Measurements from ENCODE around the gene ZCCHC4. TPM values are rescaled to one million over a fixed set of nuclear protein-coding genes. Genes with fewer than 3 reads are reported as not detected.

Gene ZCCHC4
- polyA plus RNA-seq, 1 of the 3 experiments (the other 2 are of a cell fraction), result 4.8 TPM

DNA sequence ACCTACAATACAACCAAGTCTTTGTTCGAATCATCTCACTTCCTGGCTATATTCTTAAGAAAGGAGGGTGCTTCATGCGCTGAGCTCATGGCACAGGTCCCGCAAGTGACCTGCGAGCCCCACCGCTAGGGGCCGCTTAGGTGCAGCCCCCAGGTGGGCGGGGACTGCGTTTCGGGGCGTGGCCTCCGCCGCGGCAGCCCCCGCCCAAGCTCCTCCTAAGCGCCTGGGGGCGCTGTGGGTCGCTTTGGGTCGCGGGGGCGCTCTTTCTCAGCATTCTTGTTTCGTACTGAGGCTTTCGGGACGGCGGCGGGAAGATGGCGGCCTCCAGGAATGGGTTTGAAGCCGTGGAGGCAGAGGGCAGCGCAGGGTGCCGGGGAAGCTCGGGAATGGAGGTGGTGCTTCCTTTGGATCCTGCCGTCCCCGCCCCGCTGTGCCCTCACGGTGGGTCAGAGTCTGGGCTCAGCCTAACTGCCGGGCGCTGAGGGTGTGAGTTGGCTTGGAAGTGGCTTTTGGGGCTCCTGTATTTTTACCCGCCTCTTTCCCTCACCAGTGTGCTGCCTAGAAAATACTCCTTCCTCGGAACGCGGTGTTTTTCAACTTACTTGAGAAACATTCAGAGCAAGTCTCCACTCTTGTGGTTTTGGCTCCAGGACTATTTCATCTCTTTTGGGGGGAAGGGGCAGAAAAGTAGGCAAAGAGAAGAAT, at the start of gene ZCCHC4 (continued):
- TF ChIP-seq NRF1 (IDR thresholded peaks at IDR 0.05; ENCODE audit: low read depth, low read length), result no peak
- peak; percentile 99 for TF ChIP-seq YY1 (IDR thresholded peaks at IDR 0.05; ENCODE audit: low read depth)
- TF ChIP-seq, protein P1, sequence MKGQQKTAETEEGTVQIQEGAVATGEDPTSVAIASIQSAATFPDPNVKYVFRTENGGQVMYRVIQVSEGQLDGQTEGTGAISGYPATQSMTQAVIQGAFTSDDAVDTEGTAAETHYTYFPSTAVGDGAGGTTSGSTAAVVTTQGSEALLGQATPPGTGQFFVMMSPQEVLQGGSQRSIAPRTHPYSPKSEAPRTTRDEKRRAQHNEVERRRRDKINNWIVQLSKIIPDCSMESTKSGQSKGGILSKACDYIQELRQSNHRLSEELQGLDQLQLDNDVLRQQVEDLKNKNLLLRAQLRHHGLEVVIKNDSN (IDR thresholded peaks at IDR 0.05; ENCODE audit: borderline replicate concordance, low read depth), result peak; percentile 30; the same call in 1 of the 2 replicates
- peak; percentile 89 for TF ChIP-seq MXI1 (IDR thresholded peaks at IDR 0.05; ENCODE audit: low read depth, low read length)
- TF ChIP-seq GABPA (IDR thresholded peaks at IDR 0.05; ENCODE audit: low read depth), result peak; percentile 47; the same call in 1 of the 2 replicates
- TF ChIP-seq NFIC (IDR thresholded peaks at IDR 0.05; ENCODE audit: borderline replicate concordance), result peak; percentile 51
- TF ChIP-seq TEAD4 (IDR thresholded peaks at IDR 0.05; ENCODE audit: borderline replicate concordance, insufficient read depth), result peak; percentile 85
- TF ChIP-seq SMC3 (IDR thresholded peaks at IDR 0.05; ENCODE audit: low read depth, low read length), result peak; percentile 33; the same call in 1 of the 2 replicates
- TF ChIP-seq RAD21 (IDR thresholded peaks at IDR 0.05; ENCODE audit: low read length), result peak; percentile 25
- TF ChIP-seq, protein P2, sequence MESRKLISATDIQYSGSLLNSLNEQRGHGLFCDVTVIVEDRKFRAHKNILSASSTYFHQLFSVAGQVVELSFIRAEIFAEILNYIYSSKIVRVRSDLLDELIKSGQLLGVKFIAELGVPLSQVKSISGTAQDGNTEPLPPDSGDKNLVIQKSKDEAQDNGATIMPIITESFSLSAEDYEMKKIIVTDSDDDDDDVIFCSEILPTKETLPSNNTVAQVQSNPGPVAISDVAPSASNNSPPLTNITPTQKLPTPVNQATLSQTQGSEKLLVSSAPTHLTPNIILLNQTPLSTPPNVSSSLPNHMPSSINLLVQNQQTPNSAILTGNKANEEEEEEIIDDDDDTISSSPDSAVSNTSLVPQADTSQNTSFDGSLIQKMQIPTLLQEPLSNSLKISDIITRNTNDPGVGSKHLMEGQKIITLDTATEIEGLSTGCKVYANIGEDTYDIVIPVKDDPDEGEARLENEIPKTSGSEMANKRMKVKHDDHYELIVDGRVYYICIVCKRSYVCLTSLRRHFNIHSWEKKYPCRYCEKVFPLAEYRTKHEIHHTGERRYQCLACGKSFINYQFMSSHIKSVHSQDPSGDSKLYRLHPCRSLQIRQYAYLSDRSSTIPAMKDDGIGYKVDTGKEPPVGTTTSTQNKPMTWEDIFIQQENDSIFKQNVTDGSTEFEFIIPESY (IDR thresholded peaks at IDR 0.05; ENCODE audit: borderline replicate concordance, low read depth), result peak; percentile 86; the same call in 1 of the 2 replicates

DNA sequence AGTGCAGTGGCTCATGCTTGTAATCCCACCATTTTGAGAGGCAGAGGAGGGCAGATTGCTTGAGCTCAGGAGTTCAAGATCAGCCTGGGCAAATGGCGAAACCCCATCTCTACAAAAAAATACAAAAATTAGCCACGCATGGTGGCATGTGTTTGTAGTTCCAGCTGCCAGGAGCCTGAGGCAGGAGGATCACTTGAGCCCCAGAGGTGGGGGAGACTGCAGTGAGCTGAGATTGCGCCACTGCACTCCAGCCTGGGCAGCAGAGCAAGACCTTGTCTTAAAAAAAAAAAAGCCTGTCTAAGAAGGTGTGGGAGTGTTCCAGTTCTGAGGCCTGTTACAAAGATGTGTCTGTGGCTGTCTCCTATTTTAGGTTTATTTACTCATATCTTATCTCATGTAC, 40.7 kb upstream of the ZCCHC4 start:
- Histone ChIP-seq H3K79me2 (ENCODE audit: insufficient read depth) (no peaks in the 10 kb centered on the region), H3K4me3 (ENCODE audit: low read depth in 2 of 2, low read length in 1 of 2) (no peak overlapping the region), H3K9ac (no peak overlapping the region), H3F3A (replicated peaks; ENCODE audit: insufficient read depth) (no peaks in the 10 kb centered on the region), H3K27me3 (ENCODE audit: insufficient read depth) (no peaks in the 10 kb centered on the region), H3K27ac (ENCODE audit: low read depth in 2 of 2, low read length in 1 of 2) (no peak overlapping the region), H3K4me1 (ENCODE audit: control insufficient read depth in 1 of 2, insufficient read depth in 2 of 2, low read depth in 1 of 2, low read length in 1 of 2) (no peaks in the 10 kb centered on the region), H3K9me3 (no peaks in the 10 kb centered on the region), H3K4me2 (no peak overlapping the region), H3K9me2 (no peaks in the 10 kb centered on the region), H4K20me1 (ENCODE audit: insufficient read depth) (no peaks in the 10 kb centered on the region), H3K36me3 (replicated peaks in 1 of 2; ENCODE audit: control insufficient read depth in 1 of 2, insufficient read depth in 2 of 2, low read length in 1 of 2) (peaks cover 0 to 31% of the 10 kb centered on the region in 2 experiments), H2AFZ (ENCODE audit: low read depth) (no peak overlapping the region)
- ChIA-PET POLR2A (no interaction called here), CTCF (interaction anchor here (3.9 kb wide), 1 partner anchor 41 kb away, joined by 14 read pairs; the partner anchor contains the start of gene ZCCHC4)
- whole genome bisulfite sequencing (ENCODE audit: low lambda C conversion rate), result 94% methylated on average over 3 of the region's 3 CpGs
- TF ChIP-seq ELF1 (IDR thresholded peaks at IDR 0.05) (no peak), RXRA (IDR thresholded peaks at IDR 0.05; ENCODE audit: borderline replicate concordance, low read depth) (no peak), NRF1 (IDR thresholded peaks at IDR 0.05; ENCODE audit: low read depth, low read length) (no peak), SMC3 (IDR thresholded peaks at IDR 0.05; ENCODE audit: low read depth, low read length) (no peak), FOXJ3 (CRISPR knock-in tag; IDR thresholded peaks at IDR 0.05) (no peak), EZH2phosphoT487 (IDR thresholded peaks at IDR 0.05; ENCODE audit: borderline replicate concordance, low read depth) (no peak), FOSL2 (IDR thresholded peaks at IDR 0.05; ENCODE audit: borderline replicate concordance, low read depth) (no peak), GATA2 (CRISPR knock-in tag; IDR thresholded peaks at IDR 0.05) (no peak), NFIC (IDR thresholded peaks at IDR 0.05; ENCODE audit: borderline replicate concordance) (no peak), GABPA (IDR thresholded peaks at IDR 0.05; ENCODE audit: low read depth) (no peak), MXI1 (IDR thresholded peaks at IDR 0.05; ENCODE audit: low read depth, low read length) (no peak)
- TF ChIP-seq, protein P3, sequence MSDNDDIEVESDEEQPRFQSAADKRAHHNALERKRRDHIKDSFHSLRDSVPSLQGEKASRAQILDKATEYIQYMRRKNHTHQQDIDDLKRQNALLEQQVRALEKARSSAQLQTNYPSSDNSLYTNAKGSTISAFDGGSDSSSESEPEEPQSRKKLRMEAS (IDR thresholded peaks at IDR 0.05; ENCODE audit: low read depth), result no peak
- DNase-seq, result no peak
